ENCODE measurements around the gene IVL. TPM values are rescaled to one million over a fixed set of nuclear protein-coding genes. Genes with fewer than 3 reads are reported as not detected.

The IVL gene
- total RNA-seq, 2 experiments from 2014 or later, result not detected

GRCh38 chr1:152879559-152880198 lies 28.7 kb upstream of the IVL start:
- H3K36me3 Mint-ChIP-seq (ENCODE audit: low read depth), result no peaks in the 10 kb centered on the region
- no peak for DNase-seq
- POLR2A ChIA-PET, result no interaction called here
- CTCF ChIA-PET, result interaction anchor here (0.6 kb wide), 1 partner anchor 1379 kb away, joined by 3 read pairs; no protein-coding TSS in a partner anchor
- no peaks in the 10 kb centered on the region for H3K9me3 Mint-ChIP-seq
- H3K4me3 Mint-ChIP-seq, result no peak overlapping the region
- H3K4me1 Mint-ChIP-seq, result peaks cover 3% of the 10 kb centered on the region
- peaks cover 6% of the 10 kb centered on the region for H3K27me3 Mint-ChIP-seq
- H3K27ac Mint-ChIP-seq, result no peak overlapping the region

DNA sequence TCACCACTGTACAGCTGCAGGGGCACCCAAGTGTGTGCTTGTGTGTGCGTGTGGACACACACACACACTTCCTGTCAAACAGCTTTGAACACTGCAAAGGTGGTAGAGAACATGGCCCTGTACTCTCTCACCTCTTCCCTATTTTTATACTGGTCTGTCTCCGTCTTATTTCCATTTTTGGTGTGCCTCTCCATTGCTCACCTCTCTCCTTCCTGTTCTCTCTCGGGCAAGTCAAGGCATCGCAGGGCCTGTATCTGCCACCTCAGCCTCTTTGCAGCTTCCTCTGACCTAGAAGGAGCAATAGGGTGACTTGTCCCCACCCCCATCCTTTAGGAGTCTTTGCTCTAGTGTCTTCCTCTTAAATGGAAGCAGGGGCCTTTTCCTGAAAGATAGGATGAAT lies 28.0 kb upstream of the IVL start:
- ChIA-PET CTCF (no interaction called here), POLR2A (no interaction called here)
- Mint-ChIP-seq H3K4me3 (no peak overlapping the region), H3K27me3 (peaks cover 3% of the 10 kb centered on the region), H3K27ac (no peak overlapping the region), H3K36me3 (ENCODE audit: low read depth) (no peaks in the 10 kb centered on the region), H3K9me3 (no peaks in the 10 kb centered on the region), H3K4me1 (peaks cover 3% of the 10 kb centered on the region)
- DNase-seq, result no peak

DNA sequence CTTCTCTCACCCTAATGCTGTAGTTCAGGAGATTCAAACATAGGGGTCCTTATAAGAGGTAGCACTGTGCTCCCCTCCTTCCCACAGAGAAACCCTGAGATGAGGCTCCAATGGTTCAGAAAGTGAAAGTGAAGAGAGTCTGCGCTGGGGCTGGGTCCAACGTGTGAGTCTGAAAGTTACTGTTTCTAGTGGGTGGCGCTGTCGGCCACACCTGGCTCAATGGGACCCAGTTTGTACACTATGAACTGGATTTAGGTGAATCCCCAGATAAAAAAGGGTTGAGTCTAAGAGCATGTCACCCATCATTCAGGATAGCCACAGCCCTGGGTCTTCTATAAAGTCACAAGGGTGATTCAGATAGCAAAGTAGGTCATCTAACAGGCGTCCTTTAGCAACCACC lies 27.4 kb upstream of the IVL start:
- ChIA-PET CTCF (no interaction called here), POLR2A (no interaction called here)
- DNase-seq, result no peak
- Mint-ChIP-seq H3K4me1 (peaks cover 3% of the 10 kb centered on the region), H3K36me3 (ENCODE audit: low read depth) (no peaks in the 10 kb centered on the region), H3K4me3 (no peak overlapping the region), H3K27ac (no peak overlapping the region), H3K9me3 (no peaks in the 10 kb centered on the region), H3K27me3 (peaks cover 4% of the 10 kb centered on the region)

DNA sequence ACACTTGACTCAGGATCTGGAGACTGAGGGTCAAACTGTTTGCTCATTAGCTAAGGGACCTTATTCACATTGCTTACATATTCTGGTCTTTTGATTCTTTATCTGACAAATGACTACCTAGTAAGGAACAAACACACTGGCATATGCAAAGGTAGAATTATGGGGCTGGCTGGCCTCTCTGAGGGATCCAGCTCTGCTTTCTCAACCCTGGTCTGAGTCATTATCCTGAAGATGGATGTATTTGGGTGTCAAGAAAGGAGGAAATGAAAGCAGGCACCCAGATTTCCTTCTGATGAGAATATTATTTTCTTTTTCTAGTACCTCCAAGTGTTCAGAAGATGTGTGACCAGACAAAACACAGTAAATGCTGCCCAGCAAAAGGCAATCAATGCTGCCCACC lies 24.3 kb upstream of the IVL start:
- ChIA-PET CTCF (no interaction called here), POLR2A (no interaction called here)
- H3K9me3 Mint-ChIP-seq, result no peaks in the 10 kb centered on the region
- H3K4me3 Mint-ChIP-seq, result no peak overlapping the region
- H3K4me1 Mint-ChIP-seq, result peaks cover 3% of the 10 kb centered on the region
- peaks cover 9% of the 10 kb centered on the region for H3K27me3 Mint-ChIP-seq
- H3K36me3 Mint-ChIP-seq (ENCODE audit: low read depth), result no peaks in the 10 kb centered on the region
- no peak for DNase-seq
- no peak overlapping the region for H3K27ac Mint-ChIP-seq

- Mint-ChIP-seq H3K36me3 (ENCODE audit: low read depth) (no peaks in the 10 kb centered on the region), H3K27me3 (peaks cover 11% of the 10 kb centered on the region), H3K4me1 (peaks cover 3% of the 10 kb centered on the region), H3K27ac (no peak overlapping the region), H3K4me3 (no peak overlapping the region), H3K9me3 (no peaks in the 10 kb centered on the region)
- DNase-seq, result no peak
- ChIA-PET CTCF (no interaction called here), POLR2A (no interaction called here)
These were observed 23.8 kb upstream of the IVL start for GRCh38 chr1:152884506-152884905.

- H3K4me1 Mint-ChIP-seq, result peaks cover 3% of the 10 kb centered on the region
- H3K27me3 Mint-ChIP-seq, result peaks cover 17% of the 10 kb centered on the region
- no peaks in the 10 kb centered on the region for H3K36me3 Mint-ChIP-seq (ENCODE audit: low read depth)
- no peak for DNase-seq
- H3K9me3 Mint-ChIP-seq, result no peaks in the 10 kb centered on the region
- CTCF ChIA-PET, result no interaction called here
- no peak overlapping the region for H3K27ac Mint-ChIP-seq
- no peak overlapping the region for H3K4me3 Mint-ChIP-seq
- POLR2A ChIA-PET, result no interaction called here
These were observed 23.3 kb upstream of the IVL start for GRCh38 chr1:152884966-152885624.

GRCh38 chr1:152886085-152886484 lies 22.3 kb upstream of the IVL start:
- H3K27me3 Mint-ChIP-seq, result peaks cover 24% of the 10 kb centered on the region
- POLR2A ChIA-PET, result no interaction called here
- no peak overlapping the region for H3K4me3 Mint-ChIP-seq

DNA sequence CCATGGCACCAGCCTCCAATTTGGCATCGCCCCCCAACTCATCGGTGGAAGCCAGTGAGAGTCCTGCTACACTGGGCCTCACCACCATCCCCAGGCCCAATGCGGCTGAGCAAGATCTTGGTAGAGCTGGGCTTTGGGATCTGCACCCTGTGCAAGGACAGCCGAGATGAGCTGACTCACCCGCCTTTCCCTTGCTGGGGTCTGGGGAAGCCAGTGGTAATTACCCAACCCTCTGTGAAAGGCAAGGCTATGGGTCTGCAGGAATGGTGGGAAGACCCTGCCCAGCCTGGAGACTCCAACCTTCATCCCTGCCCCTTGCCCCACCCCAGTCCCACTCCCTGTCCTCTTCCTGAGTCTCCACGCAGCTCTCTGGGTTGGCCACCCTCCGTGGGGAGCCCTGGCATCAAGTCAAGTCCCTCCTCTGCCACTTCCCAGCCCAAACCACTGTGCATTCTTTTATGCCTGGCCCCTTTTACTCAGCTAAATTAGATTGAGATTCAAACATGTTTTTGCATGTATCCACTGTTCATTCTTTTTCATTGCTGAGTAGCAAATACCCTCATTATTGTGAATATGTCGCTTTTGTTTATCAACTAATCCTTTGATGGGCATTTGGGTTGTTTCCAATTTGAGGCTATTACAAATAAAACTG lies 21.5 kb upstream of the IVL start:
- ChIA-PET POLR2A (no interaction called here), CTCF (interaction anchor here (0.6 kb wide), 1 partner anchor 160 kb away, joined by 3 read pairs; no protein-coding TSS in a partner anchor)
- Mint-ChIP-seq H3K4me3 (no peak overlapping the region), H3K4me1 (no peaks in the 10 kb centered on the region), H3K36me3 (ENCODE audit: low read depth) (no peaks in the 10 kb centered on the region), H3K27me3 (peaks cover 27% of the 10 kb centered on the region), H3K9me3 (no peaks in the 10 kb centered on the region), H3K27ac (no peak overlapping the region)
- no peak for DNase-seq

More at GRCh38 chr1:152886085-152886484, 22.3 kb upstream of the IVL start:
- CTCF ChIA-PET, result no interaction called here
- Mint-ChIP-seq H3K9me3 (no peaks in the 10 kb centered on the region), H3K4me1 (no peaks in the 10 kb centered on the region), H3K36me3 (ENCODE audit: low read depth) (no peaks in the 10 kb centered on the region), H3K27ac (no peak overlapping the region)
- DNase-seq, result no peak

DNA sequence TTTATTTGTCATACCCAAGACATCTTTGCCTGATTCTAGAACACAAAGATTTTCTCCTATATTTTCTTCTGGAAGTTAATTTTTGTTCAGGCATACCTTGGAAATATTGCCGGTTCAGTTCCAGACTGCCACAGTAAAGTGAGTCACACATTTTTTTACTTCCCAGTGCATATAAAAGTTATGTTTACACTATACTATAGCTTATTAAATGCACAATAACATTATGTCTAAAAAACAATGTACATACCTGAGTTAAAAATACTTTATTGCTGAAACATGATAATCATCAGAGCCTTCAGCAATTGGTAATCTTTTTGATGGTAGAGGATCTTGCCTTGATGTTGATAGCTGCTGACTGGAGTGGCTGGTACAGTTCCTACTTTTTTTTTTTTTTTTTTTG lies 20.2 kb upstream of the IVL start:
- H3K4me1 Mint-ChIP-seq, result no peaks in the 10 kb centered on the region
- H3K27me3 Mint-ChIP-seq, result peaks cover 35% of the 10 kb centered on the region
- CTCF ChIA-PET, result no interaction called here
- H3K4me3 Mint-ChIP-seq, result no peak overlapping the region
- no peak for DNase-seq
- no peak overlapping the region for H3K27ac Mint-ChIP-seq
- H3K36me3 Mint-ChIP-seq (ENCODE audit: low read depth), result no peaks in the 10 kb centered on the region
- POLR2A ChIA-PET, result no interaction called here
- H3K9me3 Mint-ChIP-seq, result no peaks in the 10 kb centered on the region

- Mint-ChIP-seq H3K36me3 (ENCODE audit: low read depth) (no peaks in the 10 kb centered on the region), H3K4me3 (no peak overlapping the region), H3K9me3 (no peaks in the 10 kb centered on the region), H3K27ac (no peak overlapping the region), H3K4me1 (no peaks in the 10 kb centered on the region), H3K27me3 (peaks cover 13% of the 10 kb centered on the region)
- CTCF ChIA-PET, result no interaction called here
- no peak for DNase-seq
- POLR2A ChIA-PET, result no interaction called here
These were observed 9.3 kb upstream of the IVL start for GRCh38 chr1:152899027-152899426.

DNA sequence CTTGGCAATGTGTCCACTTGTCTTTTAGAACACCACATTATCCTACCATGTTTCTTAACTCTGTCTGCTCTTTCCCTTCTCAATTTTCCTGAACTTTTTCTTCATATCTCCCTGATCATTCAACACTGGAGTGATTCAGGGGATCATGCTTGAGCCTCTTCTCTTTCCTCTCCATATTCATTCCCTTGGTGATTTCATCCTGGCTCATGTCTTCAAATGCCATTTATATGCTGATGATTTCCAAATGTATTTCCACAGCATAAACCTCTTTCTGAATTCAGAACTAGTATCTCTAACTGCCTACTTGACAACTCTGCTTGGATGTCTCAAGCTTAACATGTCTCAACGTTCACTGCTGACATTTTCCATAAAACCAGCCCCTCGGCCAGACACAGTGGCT lies 8.5 kb upstream of the IVL start:
- H3K4me1 Mint-ChIP-seq, result no peaks in the 10 kb centered on the region
- CTCF ChIA-PET, result no interaction called here
- H3K27me3 Mint-ChIP-seq, result peaks cover 7% of the 10 kb centered on the region
- no peak for DNase-seq
- no peaks in the 10 kb centered on the region for H3K9me3 Mint-ChIP-seq
- H3K27ac Mint-ChIP-seq, result no peak overlapping the region
- no peak overlapping the region for H3K4me3 Mint-ChIP-seq
- POLR2A ChIA-PET, result no interaction called here
- no peaks in the 10 kb centered on the region for H3K36me3 Mint-ChIP-seq (ENCODE audit: low read depth)

DNA sequence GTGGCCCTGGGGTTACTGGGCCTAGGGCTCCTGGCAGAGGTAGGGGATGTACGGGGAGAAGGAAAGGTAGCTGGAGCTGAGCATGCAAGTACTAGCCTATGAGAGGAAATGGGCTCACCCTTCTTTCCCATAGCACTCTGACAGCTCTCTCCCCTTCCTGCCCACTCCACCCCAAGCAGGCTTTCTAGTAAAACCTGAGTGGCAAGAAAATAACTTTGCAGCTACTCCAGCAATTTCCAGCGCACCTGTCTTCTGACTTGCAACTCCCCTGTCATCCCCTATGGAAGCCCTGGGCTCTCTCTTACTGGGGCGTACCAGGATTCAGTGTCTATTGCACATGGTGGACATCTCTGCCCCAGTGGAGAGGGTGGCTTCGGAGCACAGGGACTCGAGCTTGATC lies 6.7 kb upstream of the IVL start:
- Mint-ChIP-seq H3K27ac (no peak overlapping the region), H3K27me3 (peaks cover 3% of the 10 kb centered on the region), H3K36me3 (ENCODE audit: low read depth) (no peaks in the 10 kb centered on the region), H3K4me1 (no peaks in the 10 kb centered on the region), H3K4me3 (no peak overlapping the region), H3K9me3 (no peaks in the 10 kb centered on the region)
- no peak for DNase-seq
- CTCF ChIA-PET, result no interaction called here
- POLR2A ChIA-PET, result no interaction called here

GRCh38 chr1:152902636-152903035 lies 5.7 kb upstream of the IVL start:
- Mint-ChIP-seq H3K4me3 (no peak overlapping the region), H3K27me3 (peaks cover 3% of the 10 kb centered on the region), H3K4me1 (no peaks in the 10 kb centered on the region), H3K36me3 (ENCODE audit: low read depth) (no peaks in the 10 kb centered on the region), H3K9me3 (no peaks in the 10 kb centered on the region), H3K27ac (no peak overlapping the region)
- ChIA-PET POLR2A (no interaction called here), CTCF (no interaction called here)
- DNase-seq, result no peak

Data from activated CD4-positive, alpha-beta T cell treated with anti-CD3 and anti-CD28 coated beads, Interleukin-2, amount 10 ng/mL, durations not matched to agents 7 days and 5 days (primary cell).